Adrenal gland (tissue), 12 donors: ENCODE measurements around the gene CCNY. TPM values are rescaled to one million over a fixed set of nuclear protein-coding genes. Genes with fewer than 3 reads are reported as not detected.

Experiments
- DNase-seq, 7 donors: peaks; one replicate each; pipeline ENCODE4 v3.0.0-alpha.2; 2019 to 2020
- H3K27ac ChIP-seq, 5 donors: fragments of 200-600 bp; sonication (generic) in 4 of 5; 1 replicate in 3 of 5; 2 replicates in 2 of 5; pipeline versions ENCODE4 v1.5.1 to v1.8.0; 2016 to 2020; ENCODE audit warnings: mild to moderate bottlenecking in 1 of 5
- H3K27me3 ChIP-seq: fragments of 200-600 bp; 2 replicates; pipeline ENCODE4 v1.8.0; 2021
- H3K36me3 ChIP-seq, 2 donors: fragments of 200-600 bp; replicated peaks in 1 of 2; 1 replicate in 1 of 2; 2 replicates in 1 of 2; pipeline versions ENCODE4 v1.5.1 to v1.8.0; 2018 to 2022
- H3K4me1 ChIP-seq, 2 donors: fragments of 200-600 bp; replicated peaks in 1 of 2; 1 replicate in 1 of 2; 2 replicates in 1 of 2; pipeline versions ENCODE4 v1.5.1 to v1.8.0; 2018 to 2021
- H3K4me3 ChIP-seq, 4 donors: fragments of 200-600 bp; sonication (generic) in 3 of 4; one replicate each; pipeline ENCODE4 v1.5.1; 2016 to 2018
- H3K9me3 ChIP-seq, 3 donors: fragments of 200-600 bp; sonication (generic) in 1 of 3; replicated peaks in 1 of 3; 1 replicate in 2 of 3; 2 replicates in 1 of 3; pipeline versions ENCODE4 v1.5.1 to v1.8.0; 2016 to 2021
- POLR2A ChIP-seq, 2 donors: fragments of 450-650 bp; IDR thresholded peaks; one replicate each; pipeline ENCODE4 v1.6.1; 2017; ENCODE audit warnings: antibody characterized with exemption in 2 of 2, mild to moderate bottlenecking in 2 of 2, moderate library complexity in 1 of 2
- WGBS, 4 donors: extraction: QIAGEN DNeasy Blood & Tissue Kit in 2 of 4; methylation state at CpG; one replicate each; pipeline versions ENCODE4 v1.1.5 to v1.1.7; 2013 to 2017; 5-methylcytosine and 5-hydroxymethylcytosine counted together
- intact Hi-C, 2 donors: fragments of 100-400 bp; cut with DNase I; formaldehyde crosslinking; loops; one replicate each; pipeline versions ENCODE4 v1.14.1 to v1.15.0; 2022 to 2023
- polyA plus RNA-seq, 3 donors: library from polyadenylated mRNA; stranded (reverse); fragments of 200-250 nt in 2 of 3; fragments of 350-450 nt in 1 of 3; fragmentation: Illumina TruSeq in 1 of 3; extraction: RNeasy Lipid Tissue Mini Kit (QIAGEN cat#74804) in 1 of 3; gene quantifications; one replicate each; pipeline ENCODE4 v1.2.3, GENCODE V29; 2013 to 2014
- total RNA-seq, 9 donors: library from RNA; depleted of rRNA in 4 of 9; stranded (reverse); fragments of >200 nt in 4 of 9; fragments of 120-200 nt in 1 of 9; fragmentation: NEBNext Ultra II Directional in 1 of 9; extraction: Animal tissue kit (Norgen Biotek cat#: 25700) in 1 of 9; gene quantifications; one replicate each; pipeline versions ENCODE4 v1.1.0 to v1.2.4, GENCODE V29; 2013 to 2023
- TF ChIP-seq, protein P1 (sequence below), 6 experiments: fragments of 450-650 bp in 4 of 6; fragments of 200-600 bp in 2 of 6; sonication (generic) in 1 of 6; IDR thresholded peaks; 1 replicate in 5 of 6; 2 replicates in 1 of 6; pipeline versions ENCODE4 v1.5.1 to v1.8.0; 2016 to 2021; ENCODE audit warnings: antibody characterized with exemption in 6 of 6, mild to moderate bottlenecking in 2 of 6, moderate library complexity in 1 of 6
- donor health status: healthy with polysubstance abuse.
- donor health status: Bipolar disorder and iron deficiency.
- donor health status: DM: yes; HTN: yes; CAD: no.
- donor health status: DM: no; HTN: no; CAD: no.
- donor health status: DM: no; HTN: no; CAD: no.
- donor health status: DM: yes; HTN: yes; CAD: no.

Gene CCNY
- total and polyA plus RNA-seq, 12 donors = 18.3 to 87.0 (median 45.2) TPM

DNA sequence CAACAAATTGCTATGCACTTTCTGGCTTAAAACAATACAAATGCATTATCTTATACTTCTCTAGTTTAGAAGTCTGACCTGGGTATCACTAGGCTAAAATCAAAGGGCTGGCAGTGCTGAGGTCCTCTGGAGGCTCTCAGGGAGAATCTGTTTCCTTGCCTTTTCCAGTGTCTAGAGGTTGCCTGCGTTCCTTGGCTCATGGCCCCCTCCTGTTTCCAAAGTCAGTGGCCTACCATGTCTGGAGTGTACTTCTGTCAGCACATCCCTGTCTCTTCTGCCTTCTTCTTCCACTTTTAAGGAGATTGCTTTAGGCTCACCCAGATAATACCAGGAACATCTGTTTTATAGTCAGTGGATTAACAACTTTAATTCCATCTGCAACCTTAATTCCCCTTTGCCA is 52.4 kb downstream of the CCNY start:
- Histone ChIP-seq H3K4me3 (no peak overlapping the region), H3K27ac (no peak overlapping the region), H3K9me3 (no peaks in the 10 kb centered on the region), H3K4me1 (peaks cover 16 to 35% of the 10 kb centered on the region in 2 donors), H3K27me3 (no peaks in the 10 kb centered on the region), H3K36me3 (no peaks in the 10 kb centered on the region)
- DNase-seq = no peak
- 94 to 100% (median 99%) methylated on average over 1 of the region's 1 CpG for WGBS, 4 donors
- intact Hi-C loops = no loop called here
- TF ChIP-seq, protein P1, sequence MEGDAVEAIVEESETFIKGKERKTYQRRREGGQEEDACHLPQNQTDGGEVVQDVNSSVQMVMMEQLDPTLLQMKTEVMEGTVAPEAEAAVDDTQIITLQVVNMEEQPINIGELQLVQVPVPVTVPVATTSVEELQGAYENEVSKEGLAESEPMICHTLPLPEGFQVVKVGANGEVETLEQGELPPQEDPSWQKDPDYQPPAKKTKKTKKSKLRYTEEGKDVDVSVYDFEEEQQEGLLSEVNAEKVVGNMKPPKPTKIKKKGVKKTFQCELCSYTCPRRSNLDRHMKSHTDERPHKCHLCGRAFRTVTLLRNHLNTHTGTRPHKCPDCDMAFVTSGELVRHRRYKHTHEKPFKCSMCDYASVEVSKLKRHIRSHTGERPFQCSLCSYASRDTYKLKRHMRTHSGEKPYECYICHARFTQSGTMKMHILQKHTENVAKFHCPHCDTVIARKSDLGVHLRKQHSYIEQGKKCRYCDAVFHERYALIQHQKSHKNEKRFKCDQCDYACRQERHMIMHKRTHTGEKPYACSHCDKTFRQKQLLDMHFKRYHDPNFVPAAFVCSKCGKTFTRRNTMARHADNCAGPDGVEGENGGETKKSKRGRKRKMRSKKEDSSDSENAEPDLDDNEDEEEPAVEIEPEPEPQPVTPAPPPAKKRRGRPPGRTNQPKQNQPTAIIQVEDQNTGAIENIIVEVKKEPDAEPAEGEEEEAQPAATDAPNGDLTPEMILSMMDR (IDR thresholded peaks at IDR 0.05) = no peak
- no peak for TF ChIP-seq POLR2A (IDR thresholded peaks at IDR 0.05)

DNA sequence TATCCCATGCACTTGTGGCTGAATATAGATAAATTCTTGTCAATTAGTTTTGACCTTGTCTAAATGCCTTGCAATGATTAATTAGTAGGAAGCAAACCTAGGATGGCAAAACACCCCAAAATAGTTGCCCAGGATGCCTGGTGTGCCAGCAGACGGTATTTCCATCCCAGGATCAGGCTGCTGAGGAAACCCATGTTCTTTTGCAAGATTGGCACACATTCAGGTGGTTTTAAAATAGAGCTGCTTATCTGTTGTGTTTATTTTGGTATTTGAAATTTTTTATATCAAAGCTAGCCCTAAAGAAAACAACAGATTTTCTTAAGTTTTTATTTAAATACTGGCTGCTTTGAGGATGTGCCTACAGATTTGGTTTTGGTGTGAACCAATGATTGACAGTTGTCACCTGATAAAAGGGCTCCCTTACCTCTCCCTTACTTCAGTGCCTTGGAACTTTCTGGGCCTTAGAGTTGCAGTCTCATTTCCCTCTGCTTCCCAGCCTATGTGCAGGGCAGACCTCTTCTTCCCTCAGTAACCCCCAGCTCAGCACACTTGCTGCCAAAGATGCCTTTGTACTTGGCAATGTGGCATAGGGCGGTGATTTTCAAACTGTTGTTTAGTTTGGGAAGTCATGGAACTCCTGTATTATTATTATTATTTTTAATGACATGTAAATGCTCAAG is 54.0 kb downstream of the CCNY start:
- no peak for TF ChIP-seq POLR2A (IDR thresholded peaks at IDR 0.05)
- TF ChIP-seq, protein P1 (IDR thresholded peaks at IDR 0.05) = no peak
- Histone ChIP-seq H3K36me3 (no peaks in the 10 kb centered on the region), H3K4me3 (no peak overlapping the region), H3K4me1 (peaks cover 16 to 43% of the 10 kb centered on the region in 2 donors), H3K9me3 (no peaks in the 10 kb centered on the region), H3K27me3 (no peaks in the 10 kb centered on the region), H3K27ac (peak overlapping the region in 1 of 5 donors; percentile 25)
- no peak for DNase-seq
- WGBS, 4 donors = 51 to 58% (median 56%) methylated on average over 2 of the region's 2 CpGs
- intact Hi-C loops = no loop called here

DNA sequence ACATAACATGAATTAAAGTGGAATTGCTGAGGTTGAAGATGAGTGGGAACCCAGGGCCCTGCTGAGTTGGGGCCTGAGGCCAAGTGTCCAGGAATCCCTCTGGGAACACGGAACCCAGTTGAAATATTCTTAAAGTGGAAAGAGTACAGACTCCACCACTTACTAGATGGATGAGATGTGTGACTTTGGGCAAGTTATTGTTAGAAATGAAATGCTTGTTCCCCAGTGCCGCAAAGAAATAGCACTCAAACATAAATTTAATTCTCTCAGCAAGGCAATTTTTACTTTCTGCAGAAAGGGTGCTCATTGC is 54.5 kb downstream of the CCNY start:
- H3K27me3 ChIP-seq = no peaks in the 10 kb centered on the region
- peaks cover 16 to 43% of the 10 kb centered on the region in 2 donors for H3K4me1 ChIP-seq
- H3K9me3 ChIP-seq = no peaks in the 10 kb centered on the region
- intact Hi-C loops = no loop called here
- no peaks in the 10 kb centered on the region for H3K36me3 ChIP-seq
- DNase-seq = no peak
- H3K27ac ChIP-seq = peak overlapping the region in 1 of 5 donors; percentile 25
- 94 to 98% (median 97%) methylated on average over 2 of the region's 2 CpGs for WGBS, 4 donors
- TF ChIP-seq, protein P1 (IDR thresholded peaks at IDR 0.05) = no peak
- no peak for TF ChIP-seq POLR2A (IDR thresholded peaks at IDR 0.05)
- no peak overlapping the region for H3K4me3 ChIP-seq

DNA sequence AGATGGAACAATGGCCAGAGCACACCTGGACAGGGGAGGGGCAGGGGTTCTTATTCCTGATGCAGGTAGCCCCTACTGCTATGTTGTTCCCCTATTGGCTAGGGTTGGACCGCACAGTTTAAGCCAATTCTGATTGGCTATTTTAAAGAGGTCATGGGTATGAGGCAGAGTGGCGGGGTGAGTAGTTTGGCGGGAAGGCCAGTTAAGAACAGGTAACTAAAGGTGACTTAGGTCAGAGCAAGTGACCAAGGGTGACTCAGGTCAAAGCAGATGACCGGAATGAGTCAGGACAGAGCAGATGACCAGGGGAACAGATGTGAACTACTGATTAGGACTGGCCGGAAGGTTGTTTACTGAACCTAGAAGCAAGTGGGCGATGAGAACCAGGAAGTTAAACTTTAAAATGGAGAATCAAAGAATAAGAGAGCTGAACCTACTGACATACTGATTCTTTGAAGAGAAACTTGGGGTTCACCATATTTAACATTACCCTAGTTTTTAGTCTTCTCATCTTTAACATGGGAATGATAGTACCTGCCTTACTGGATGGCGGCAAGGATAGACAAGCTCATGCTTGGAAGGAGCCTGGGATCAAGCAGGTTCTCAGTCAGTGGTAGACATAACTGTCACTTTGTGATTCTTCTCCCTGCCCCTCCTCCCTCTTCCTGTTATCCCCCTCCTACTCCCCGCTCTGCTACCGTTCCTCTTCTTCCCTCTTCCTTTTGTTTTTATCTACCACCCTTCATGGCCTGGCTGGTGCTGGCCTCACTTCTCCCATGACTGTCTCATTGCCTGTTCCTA is 55.0 kb downstream of the CCNY start:
- Histone ChIP-seq H3K36me3 (no peaks in the 10 kb centered on the region), H3K4me1 (peaks cover 16 to 43% of the 10 kb centered on the region in 2 donors), H3K27ac (no peak overlapping the region), H3K27me3 (no peaks in the 10 kb centered on the region), H3K4me3 (no peak overlapping the region), H3K9me3 (no peaks in the 10 kb centered on the region)
- no peak for DNase-seq
- TF ChIP-seq, protein P1 (IDR thresholded peaks at IDR 0.05) = no peak
- TF ChIP-seq POLR2A (IDR thresholded peaks at IDR 0.05) = no peak
- intact Hi-C loops = no loop called here
- WGBS, 4 donors = 87 to 93% (median 88%) methylated on average over 9 of the region's 9 CpGs
